A549 (cell line): ENCODE data around the gene MRPL18. TPM values are rescaled to one million over a fixed set of nuclear protein-coding genes. Genes with fewer than 3 reads are reported as not detected.

ENCODE experiments used
- ATAC-seq, 2 experiments: fragments of 200-7000 bp in 1 of 2; fragments of >200 bp in 1 of 2; cut with Nextera tagmentation in 1 of 2; cut with Tn5 transposase in 1 of 2; 3 replicates each; pipeline versions ENCODE4 v1.8.0 to v1.9.1; 2018 to 2020; ENCODE audit warnings: mild to moderate bottlenecking in 1 of 2, moderate library complexity in 1 of 2
- CTCF ChIA-PET: fragments of 300-600 bp; sonication (Branson Sonifier 250); formaldehyde crosslinking; extraction: SDS; loops from one replicate; lab custom pipeline; 2021; ENCODE audit warnings: antibody characterized with exemption, inconsistent platforms; lab: Yijun Ruan, JAX
- POLR2A ChIA-PET: fragments of 350-600 bp; formaldehyde crosslinking; extraction: SDS; loops from one replicate; lab custom pipeline; 2021; ENCODE audit warnings: antibody characterized with exemption, inconsistent platforms; lab: Yijun Ruan, JAX
- DNase-seq, 2 experiments: peaks; one replicate each; pipeline versions ENCODE4 v3.0.0 to v3.0.0-alpha.2; 2011 to 2016; ENCODE audit warnings: low read depth in 1 of 2, low spot score in 1 of 2
- FAIRE-seq: peaks from 2 replicates; lab custom pipeline; 2011; peaks lifted over from hg19 to GRCh38; lab: Jason Lieb, UNC
- H3K27ac ChIP-seq, 2 experiments: fragments of >200 bp; sonication (Bioruptor Twin); formaldehyde crosslinking; 3 replicates each; pipeline ENCODE4 v1.5.1; 2016 to 2017
- H3K4me1 ChIP-seq: fragments of >200 bp; sonication (Bioruptor Twin); formaldehyde crosslinking; 3 replicates; pipeline ENCODE4 v1.6.1; 2016
- H3K4me2 ChIP-seq: fragments of >200 bp; sonication (Bioruptor Twin); formaldehyde crosslinking; 3 replicates; pipeline ENCODE4 v1.6.1; 2016
- H3K4me3 ChIP-seq: fragments of >200 bp; sonication (Bioruptor Twin); formaldehyde crosslinking; 3 replicates; pipeline ENCODE4 v1.5.1; 2016
- H3K9me3 ChIP-seq: fragments of >200 bp; sonication (Bioruptor Twin); formaldehyde crosslinking; 3 replicates; pipeline ENCODE4 v1.6.1; 2016
- BHLHE40 ChIP-seq: IDR thresholded peaks from 2 replicates; pipeline ENCODE4 v1.6.1; 2012; ENCODE audit warnings: low read depth, low read length, inconsistent platforms
- CBX2 ChIP-seq: fragments of 200-600 bp; sonication (generic); IDR thresholded peaks from 2 replicates; pipeline ENCODE4 v1.6.1; 2016; ENCODE audit warnings: low read depth, mild to moderate bottlenecking, borderline replicate concordance
- CEBPB ChIP-seq, 2 experiments: fragments of >200 bp in 1 of 2; sonication (Bioruptor Twin) in 1 of 2; formaldehyde crosslinking in 1 of 2; IDR thresholded peaks; 2 replicates each; pipeline ENCODE4 v1.6.1; 2012 to 2016
- EHF ChIP-seq: fragments of 250-450 bp; sonication (Bioruptor Pico); IDR thresholded peaks from 2 replicates; pipeline ENCODE4 v1.5.0; 2020; ENCODE audit warnings: mild to moderate bottlenecking
- EHMT2 ChIP-seq: fragments of 200-600 bp; sonication (generic); IDR thresholded peaks from 2 replicates; pipeline ENCODE4 v1.6.1; 2016; ENCODE audit warnings: antibody characterized with exemption, low read depth, mild to moderate bottlenecking, moderate library complexity
- ESRRA ChIP-seq: fragments of 150-350 bp; IDR thresholded peaks from 2 replicates; pipeline ENCODE4 v1.6.1; 2014; ENCODE audit warnings: mild to moderate bottlenecking, low read length, borderline replicate concordance
- FOXS1 ChIP-seq: fragments of 250-450 bp; sonication (Bioruptor Pico); IDR thresholded peaks from 2 replicates; pipeline ENCODE4 v1.5.0; 2020; ENCODE audit warnings: mild to moderate bottlenecking, moderate library complexity
- HOXB5 ChIP-seq: fragments of 250-450 bp; sonication (Bioruptor Pico); IDR thresholded peaks from 2 replicates; pipeline ENCODE4 v1.5.0; 2020; ENCODE audit warnings: mild to moderate bottlenecking, moderate library complexity
- KDM1A ChIP-seq: fragments of 200-600 bp; sonication (generic); IDR thresholded peaks from 2 replicates; pipeline ENCODE4 v1.6.1; 2016; ENCODE audit warnings: low read depth, mild to moderate bottlenecking
- MAX ChIP-seq: IDR thresholded peaks from 2 replicates; pipeline ENCODE4 v1.6.1; 2012
- MAZ ChIP-seq: fragments of 150-350 bp; IDR thresholded peaks from 2 replicates; pipeline ENCODE4 v1.6.1; 2014; ENCODE audit warnings: antibody characterized with exemption, low read depth, low read length, borderline replicate concordance
- NFE2L2 ChIP-seq: fragments of 150-350 bp; conservative IDR thresholded peaks from 2 replicates; pipeline ENCODE4 v1.6.1; 2014; ENCODE audit warnings: low read length
- POLR2A ChIP-seq: IDR thresholded peaks from 2 replicates; pipeline ENCODE4 v1.6.1; 2012; ENCODE audit warnings: mild to moderate bottlenecking, low read length
- RAD21 ChIP-seq, 2 experiments: fragments of >200 bp in 1 of 2; sonication (Bioruptor Twin) in 1 of 2; formaldehyde crosslinking in 1 of 2; IDR thresholded peaks in 1 of 2; conservative IDR thresholded peaks in 1 of 2; 2 replicates in 1 of 2; 3 replicates in 1 of 2; pipeline ENCODE4 v1.6.1; 2012 to 2018; ENCODE audit warnings: inconsistent platforms in 1 of 2
- RARB ChIP-seq: fragments of 250-450 bp; sonication (Bioruptor Pico); IDR thresholded peaks from 2 replicates; pipeline ENCODE4 v1.8.0; 2021; ENCODE audit warnings: mild to moderate bottlenecking, moderate library complexity
- REST ChIP-seq: fragments of 200-600 bp; sonication (generic); IDR thresholded peaks from 2 replicates; pipeline ENCODE4 v1.6.1; 2016; ENCODE audit warnings: antibody characterized with exemption, mild to moderate bottlenecking, moderate library complexity
- RFX5 ChIP-seq: fragments of 450-650 bp; IDR thresholded peaks from 2 replicates; pipeline ENCODE4 v1.7.1; 2014; ENCODE audit warnings: antibody characterized with exemption, mild to moderate bottlenecking, moderate library complexity
- RNF2 ChIP-seq: fragments of 200-600 bp; sonication (generic); IDR thresholded peaks from 2 replicates; pipeline ENCODE4 v1.6.1; 2016; ENCODE audit warnings: low read depth, mild to moderate bottlenecking, antibody characterized with exemption, moderate library complexity, borderline replicate concordance
- SMC3 ChIP-seq: fragments of >200 bp; sonication (Bioruptor Twin); formaldehyde crosslinking; IDR thresholded peaks from 3 replicates; pipeline ENCODE4 v1.6.1; 2018; ENCODE audit warnings: inconsistent platforms
- TP53 ChIP-seq: fragments of 250-450 bp; sonication (Bioruptor Pico); IDR thresholded peaks from 2 replicates; pipeline ENCODE4 v1.5.0; 2021; ENCODE audit warnings: mild to moderate bottlenecking, moderate library complexity
- USF2 ChIP-seq: fragments of 450-650 bp; IDR thresholded peaks from 2 replicates; pipeline ENCODE4 v1.6.1; 2014; ENCODE audit warnings: antibody characterized with exemption
- ZNF302 ChIP-seq: fragments of 250-450 bp; sonication (Bioruptor Pico); IDR thresholded peaks from 2 replicates; pipeline ENCODE4 v1.9.0; 2021; ENCODE audit warnings: inconsistent platforms, mild to moderate bottlenecking, moderate library complexity
- ZSCAN20 ChIP-seq: fragments of 250-450 bp; sonication (Bioruptor Pico); IDR thresholded peaks from 2 replicates; pipeline ENCODE4 v1.8.0; 2022; ENCODE audit warnings: mild to moderate bottlenecking, moderate library complexity
- WGBS: methylation state at CpG from one replicate; pipeline ENCODE4 v1.1.6; 2017; ENCODE audit errors: missing lambda C conversion rate; 5-methylcytosine and 5-hydroxymethylcytosine counted together
- polyA plus RNA-seq, 4 experiments: library from polyadenylated mRNA; depleted of rRNA in 3 of 4; stranded (reverse); fragments of >200 nt; fragmentation: RNase III in 1 of 4; extraction: RNeasy Plus Mini Kit Qiagen cat#74134 plus additional on column Dnase treatment in 1 of 4; gene quantifications; 2 replicates in 3 of 4; 3 replicates in 1 of 4; pipeline ENCODE4 v1.2.3, GENCODE V29; 2011 to 2017

The MRPL18 gene
- polyA plus RNA-seq, 2 of the 4 experiments (the other 2 are of a cell fraction), result 115 to 142 TPM

- FAIRE-seq (no peak), DNase-seq (no peak)
- 96% methylated on average over 6 of the region's 6 CpGs for WGBS
Observed at GRCh38 chr6:159753081-159753872, 37.0 kb upstream of the MRPL18 start.

GRCh38 chr6:159754401-159754800, 35.9 kb upstream of the MRPL18 start:
- Histone ChIP-seq H3K27ac (no peak overlapping the region), H3K4me2 (no peak overlapping the region), H3K4me3 (no peak overlapping the region), H3K4me1 (no peaks in the 10 kb centered on the region), H3K9me3 (no peaks in the 10 kb centered on the region)
- 72% methylated on average over 2 of the region's 2 CpGs for WGBS
- no peak for ATAC-seq
- CTCF ChIA-PET, result no interaction called here
- no peak for FAIRE-seq
- TF ChIP-seq NFE2L2 (no peak), ZNF302 (no peak), EHMT2 (no peak), RNF2 (no peak), MAZ (no peak)
- POLR2A ChIA-PET, result no interaction called here
- DNase-seq, result no peak

More at GRCh38 chr6:159753081-159753872, 37.0 kb upstream of the MRPL18 start:
- ChIA-PET POLR2A (no interaction called here), CTCF (no interaction called here)
- Histone ChIP-seq H3K4me2 (no peak overlapping the region), H3K9me3 (no peaks in the 10 kb centered on the region), H3K27ac (no peak overlapping the region), H3K4me3 (no peak overlapping the region), H3K4me1 (no peaks in the 10 kb centered on the region)
- ATAC-seq, result no peak
- TF ChIP-seq FOXS1 (no peak), NFE2L2 (0 out of 2 replicates have a peak, but pooled peaks have one; percentile 31), CEBPB (IDR thresholded peaks at IDR 0.05) (peak in 1 of 2 experiments; percentile 36; a peak in 1 of 4 replicates)

- no peak for TF ChIP-seq ZNF302
- 0 out of 6 replicates have a peak, but pooled peaks of 1 of the 2 experiments have one; percentile 32 for ATAC-seq
- H3K4me3 ChIP-seq, result no peak overlapping the region
- H3K9me3 ChIP-seq, result no peaks in the 10 kb centered on the region
- WGBS, result 84% methylated on average over 15 of the region's 15 CpGs
- no peak for DNase-seq
- no peak for FAIRE-seq
- POLR2A ChIA-PET, result no interaction called here
- no peak overlapping the region for H3K27ac ChIP-seq
- H3K4me2 ChIP-seq, result no peak overlapping the region
- peaks cover 4% of the 10 kb centered on the region for H3K4me1 ChIP-seq
- CTCF ChIA-PET, result no interaction called here
Observed at GRCh38 chr6:159754959-159755914, 35.0 kb upstream of the MRPL18 start.

- CTCF ChIA-PET, result interaction anchor here (0.6 kb wide), 1 partner anchor 245 kb away, joined by 4 read pairs; no protein-coding TSS in a partner anchor
- TF ChIP-seq EHF, result no peak
- TF ChIP-seq BHLHE40, result no peak
- TF ChIP-seq HOXB5 (CRISPR knock-in tag), result no peak
- TF ChIP-seq SMC3, result no peak
- TF ChIP-seq ESRRA, result no peak
- no peak for TF ChIP-seq POLR2A
- no peak for TF ChIP-seq TP53
- TF ChIP-seq RARB (CRISPR knock-in tag), result no peak
- TF ChIP-seq MAZ, result no peak
- TF ChIP-seq KDM1A, result no peak
- no peak for TF ChIP-seq REST
- no peak for TF ChIP-seq ZSCAN20 (CRISPR knock-in tag)
- TF ChIP-seq USF2, result no peak
- TF ChIP-seq RFX5, result no peak
- no peak for TF ChIP-seq EHMT2
- no peak for TF ChIP-seq CBX2
- TF ChIP-seq RAD21 (conservative IDR thresholded peaks at IDR 0.05 in 1 of 2, IDR thresholded peaks at IDR 0.05 in 1 of 2), result no peak
- TF ChIP-seq MAX, result no peak
- FAIRE-seq, result no peak
Observed at GRCh38 chr6:159756508-159756907, 33.8 kb upstream of the MRPL18 start.

More at GRCh38 chr6:159756508-159756907, 33.8 kb upstream of the MRPL18 start:
- no peaks in the 10 kb centered on the region for H3K9me3 ChIP-seq
- peaks cover 14% of the 10 kb centered on the region for H3K4me1 ChIP-seq
- no peak overlapping the region for H3K27ac ChIP-seq
- DNase-seq (no peak), ATAC-seq (no peak)
- H3K4me3 ChIP-seq, result no peak overlapping the region
- H3K4me2 ChIP-seq, result no peak overlapping the region
- POLR2A ChIA-PET, result no interaction called here
- 92% methylated on average over 4 of the region's 4 CpGs for WGBS
